ENCODE measurements around the gene KRTAP1-1. TPM values are rescaled to one million over a fixed set of nuclear protein-coding genes. Genes with fewer than 3 reads are reported as not detected.
"Not testable (repeated sequence)": the region's sequence is repeated elsewhere in the genome, so short reads cannot be mapped to it uniquely, and the experiment has no call there.

The KRTAP1-1 gene
- total RNA-seq, 1 experiment from 2014 or later: not detected

- not testable (repeated sequence) for H3K9me3 ChIP-seq (replicated peaks); H3K4me3 ChIP-seq; H3K36me3 ChIP-seq; H3K27me3 ChIP-seq (replicated peaks); DNase-seq (ENCODE audit: low read depth in 1 of 2, low spot score in 2 of 2)
- peak within 1 kb of the TSS; percentile 90 for H3K27ac ChIP-seq
- peaks cover 16% of the 10 kb centered on the region for H3K4me1 ChIP-seq (replicated peaks)
Measured at GRCh38 chr17:41046735-41047465, 5.7 kb upstream of the KRTAP1-1 start, which contains the start of gene KRTAP2-1. TSS of gene KRTAP2-1 (minus strand) at chr17:41047316. CDS start at chr17:41047267, 49 bp downstream.

GRCh38 chr17:41042953-41043352 lies 1.7 kb upstream of the KRTAP1-1 start:
- H3K27ac ChIP-seq: no peak overlapping the region
- no peak overlapping the region for H3K4me3 ChIP-seq
- H3K4me1 ChIP-seq (replicated peaks): peaks cover 3% of the 10 kb centered on the region
- no peaks in the 10 kb centered on the region for H3K36me3 ChIP-seq
- H3K27me3 ChIP-seq (replicated peaks): no peaks in the 10 kb centered on the region
- no peaks in the 10 kb centered on the region for H3K9me3 ChIP-seq (replicated peaks)
- DNase-seq (ENCODE audit: low read depth in 1 of 2, low spot score in 2 of 2): no peak

DNA sequence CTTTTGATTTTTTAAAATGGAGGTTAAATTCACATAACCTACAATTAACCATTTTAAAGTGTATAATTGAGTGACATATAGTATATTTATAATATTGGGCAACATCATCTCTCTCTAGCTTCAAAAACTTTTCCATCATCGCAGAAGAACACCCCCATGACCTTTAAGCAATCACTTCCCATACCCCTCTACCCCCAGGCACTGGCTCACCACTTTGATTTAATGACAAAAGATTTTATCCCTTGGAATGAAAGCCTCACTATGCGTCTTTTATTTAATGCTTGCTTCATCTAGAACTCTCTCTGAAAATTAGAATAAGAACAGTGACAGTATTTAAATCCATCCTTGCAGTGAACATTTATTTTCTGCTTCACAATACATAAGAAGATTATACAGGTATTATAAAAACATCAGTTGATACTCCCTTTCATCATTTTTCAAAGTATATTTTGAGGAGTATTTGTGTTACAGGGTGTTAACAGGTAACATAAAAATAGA lies 3.3 kb downstream of the KRTAP1-1 start:
- Histone ChIP-seq H3K4me3 (no peak overlapping the region), H3K4me1 (replicated peaks) (no peaks in the 10 kb centered on the region), H3K36me3 (no peaks in the 10 kb centered on the region), H3K27ac (no peak overlapping the region), H3K9me3 (replicated peaks) (no peaks in the 10 kb centered on the region), H3K27me3 (replicated peaks) (no peaks in the 10 kb centered on the region)
- no peak for DNase-seq (ENCODE audit: low read depth in 1 of 2, low spot score in 2 of 2)

GRCh38 chr17:41034346-41034935 lies 6.8 kb downstream of the KRTAP1-1 start, which contains the start of gene KRTAP1-3:
TSS of gene KRTAP1-3 (minus strand) at chr17:41034874. CDS start at chr17:41034821, 53 bp downstream.
- DNase-seq (ENCODE audit: low read depth in 1 of 2, low spot score in 2 of 2); H3K27me3 ChIP-seq (replicated peaks); H3K4me3 ChIP-seq; H3K27ac ChIP-seq; H3K36me3 ChIP-seq; H3K9me3 ChIP-seq (replicated peaks); H3K4me1 ChIP-seq (replicated peaks): not testable (repeated sequence)

DNA sequence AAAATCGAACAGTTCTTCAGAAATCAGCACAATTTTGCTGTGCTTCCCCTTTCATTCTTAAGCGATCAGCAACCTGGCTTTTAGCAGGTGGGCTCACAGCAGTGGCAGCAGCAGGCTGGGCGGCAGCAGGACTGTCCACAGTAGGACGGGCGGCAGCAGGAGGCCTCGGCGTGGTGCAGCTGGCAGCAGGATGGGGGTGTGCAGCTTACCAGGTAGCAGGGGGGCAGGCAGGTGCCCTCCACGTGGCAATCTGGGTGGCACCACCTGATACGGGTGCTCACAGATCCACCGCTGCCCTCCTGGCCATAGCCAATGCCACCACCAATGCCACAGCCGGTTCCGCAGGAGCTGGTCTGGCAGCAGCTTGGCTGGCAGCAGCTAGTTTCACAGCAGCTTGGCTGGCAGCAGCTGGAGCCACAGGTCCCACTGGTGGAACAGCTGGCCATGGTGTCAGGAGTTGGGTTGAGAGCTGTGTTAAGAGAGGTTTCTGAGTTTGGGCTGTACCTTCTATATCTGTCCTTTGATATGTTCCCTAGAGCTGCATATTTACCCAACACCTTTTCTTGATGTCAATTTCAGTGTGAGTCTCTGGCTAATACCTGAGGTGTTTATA lies 11.5 kb downstream of the KRTAP1-1 start, which contains the start of gene KRTAP1-4:
Gene KRTAP1-4 (minus strand): TSS at position 563 of the 613 bp plus-strand sequence. CDS start 117 bp downstream, at position 446.
- Histone ChIP-seq H3K36me3 (no peaks in the 10 kb centered on the region), H3K4me3 (no peak within 1 kb of the TSS), H3K27me3 (replicated peaks) (no peaks in the 10 kb centered on the region)

GRCh38 chr17:41026715-41027471 lies 14.4 kb downstream of the KRTAP1-1 start, which contains the start of gene KRTAP1-5:
TSS of gene KRTAP1-5 (minus strand) at chr17:41027208. CDS start at chr17:41027155, 53 bp downstream.
- no peaks in the 10 kb centered on the region for H3K9me3 ChIP-seq (replicated peaks)
- no peaks in the 10 kb centered on the region for H3K36me3 ChIP-seq
- H3K4me1 ChIP-seq (replicated peaks): peaks cover 14% of the 10 kb centered on the region
- H3K27ac ChIP-seq: peak within 1 kb of the TSS; percentile 10
- H3K4me3 ChIP-seq: no peak within 1 kb of the TSS
- peak in 1 of 2 experiments; percentile 58 for DNase-seq (ENCODE audit: low read depth in 1 of 2, low spot score in 2 of 2)
- no peaks in the 10 kb centered on the region for H3K27me3 ChIP-seq (replicated peaks)

More for the DNA sequence above, 11.5 kb downstream of the KRTAP1-1 start, which contains the start of gene KRTAP1-4:
- DNase-seq (ENCODE audit: low read depth in 1 of 2, low spot score in 2 of 2): no peak
- peaks cover 14% of the 10 kb centered on the region for H3K4me1 ChIP-seq (replicated peaks)
- H3K9me3 ChIP-seq (replicated peaks): no peaks in the 10 kb centered on the region
- no peak within 1 kb of the TSS for H3K27ac ChIP-seq

- no peak overlapping the region for H3K27ac ChIP-seq
- H3K4me3 ChIP-seq: no peak overlapping the region
- H3K27me3 ChIP-seq (replicated peaks): no peaks in the 10 kb centered on the region
- H3K36me3 ChIP-seq: no peaks in the 10 kb centered on the region
- peaks cover 14% of the 10 kb centered on the region for H3K4me1 ChIP-seq (replicated peaks)
- H3K9me3 ChIP-seq (replicated peaks): no peaks in the 10 kb centered on the region
- no peak for DNase-seq (ENCODE audit: low read depth in 1 of 2, low spot score in 2 of 2)
Measured at GRCh38 chr17:41024697-41025096, 16.6 kb downstream of the KRTAP1-1 start.

DNA sequence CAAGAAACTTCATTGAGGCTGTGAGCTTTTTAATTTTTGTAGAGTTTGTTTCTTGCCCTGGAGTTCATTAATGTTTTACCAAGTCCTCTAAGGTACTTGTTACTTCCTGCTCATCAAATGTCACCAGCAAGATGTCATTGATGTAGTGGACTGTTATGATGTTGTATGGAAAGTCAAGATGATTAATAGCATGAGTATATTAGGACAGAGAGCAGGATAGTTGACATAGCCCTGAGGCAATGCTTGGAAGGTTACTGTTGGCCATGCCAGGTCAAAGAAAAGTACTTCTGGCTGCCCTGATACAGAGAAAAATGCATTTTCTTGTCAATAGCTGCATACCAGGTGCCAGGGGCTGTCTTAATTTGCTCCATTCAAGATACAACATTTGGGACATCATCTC lies 20.9 kb downstream of the KRTAP1-1 start:
- H3K4me1 ChIP-seq (replicated peaks): no peaks in the 10 kb centered on the region
- H3K9me3 ChIP-seq (replicated peaks): no peaks in the 10 kb centered on the region
- no peak for DNase-seq (ENCODE audit: low read depth in 1 of 2, low spot score in 2 of 2)
- no peak overlapping the region for H3K4me3 ChIP-seq
- H3K27me3 ChIP-seq (replicated peaks): no peaks in the 10 kb centered on the region
- H3K27ac ChIP-seq: no peak overlapping the region
- no peaks in the 10 kb centered on the region for H3K36me3 ChIP-seq

GRCh38 chr17:41019415-41019814 lies 21.8 kb downstream of the KRTAP1-1 start:
- Histone ChIP-seq H3K36me3 (no peaks in the 10 kb centered on the region), H3K4me1 (replicated peaks) (no peaks in the 10 kb centered on the region), H3K9me3 (replicated peaks) (no peaks in the 10 kb centered on the region), H3K27ac (no peak overlapping the region), H3K27me3 (replicated peaks) (no peaks in the 10 kb centered on the region), H3K4me3 (no peak overlapping the region)
- DNase-seq (ENCODE audit: low read depth in 1 of 2, low spot score in 2 of 2): no peak

GRCh38 chr17:41018541-41018940 lies 22.7 kb downstream of the KRTAP1-1 start:
- no peak for DNase-seq (ENCODE audit: low read depth in 1 of 2, low spot score in 2 of 2)
- no peaks in the 10 kb centered on the region for H3K27me3 ChIP-seq (replicated peaks)
- no peaks in the 10 kb centered on the region for H3K4me1 ChIP-seq (replicated peaks)
- no peaks in the 10 kb centered on the region for H3K9me3 ChIP-seq (replicated peaks)
- H3K36me3 ChIP-seq: no peaks in the 10 kb centered on the region
- no peak overlapping the region for H3K27ac ChIP-seq
- H3K4me3 ChIP-seq: no peak overlapping the region

DNA sequence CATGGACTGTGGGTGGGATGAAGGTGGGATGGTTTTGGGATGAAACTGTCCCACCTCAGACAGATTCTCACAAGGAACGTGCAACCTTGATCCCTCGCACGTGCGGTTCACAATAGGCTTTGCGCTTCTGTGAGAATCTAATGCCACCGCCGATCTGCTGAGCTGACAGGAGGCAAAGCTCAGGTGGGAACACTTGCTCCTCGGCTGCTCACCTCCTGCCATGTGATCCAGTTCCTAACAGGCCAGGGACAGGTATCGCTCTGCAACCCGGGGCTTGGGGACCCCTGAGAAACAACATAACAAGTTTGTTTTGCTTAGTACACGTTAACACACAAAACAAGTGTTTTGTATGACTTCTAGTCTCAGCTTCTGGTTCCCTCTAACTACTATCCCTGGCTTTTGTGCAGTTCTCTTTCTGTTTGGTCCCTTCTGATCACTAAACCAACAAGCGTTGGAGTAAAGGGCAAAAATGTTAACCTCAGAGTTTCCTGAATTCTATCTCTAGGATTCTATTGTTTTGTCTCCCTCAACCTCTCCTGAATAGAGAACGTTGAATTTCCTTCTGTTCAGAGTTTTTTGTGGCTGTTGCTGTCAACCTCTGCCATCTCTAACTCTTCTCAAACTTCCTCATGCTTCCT lies 24.6 kb downstream of the KRTAP1-1 start:
- Histone ChIP-seq H3K4me3 (no peak overlapping the region), H3K4me1 (replicated peaks) (no peaks in the 10 kb centered on the region), H3K27me3 (replicated peaks) (no peaks in the 10 kb centered on the region)

DNA sequence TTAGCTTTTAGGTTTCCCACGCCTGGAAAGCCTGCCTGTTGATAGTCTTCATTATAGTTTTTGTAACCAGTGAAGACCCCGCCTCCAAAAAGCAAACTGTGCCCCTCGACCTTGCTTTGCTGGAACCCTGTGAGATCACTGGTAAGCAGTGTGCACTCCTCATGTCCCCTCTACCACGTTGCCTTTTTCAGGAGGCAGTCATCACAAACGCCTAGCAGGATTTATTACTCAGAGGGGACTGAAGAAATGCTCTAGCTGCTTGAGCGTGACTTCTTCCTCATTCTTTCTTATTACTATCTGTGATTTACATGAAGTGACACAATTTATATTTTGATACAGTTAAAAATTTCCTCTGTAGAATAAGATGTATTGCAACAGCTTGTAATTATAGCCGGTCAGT lies 25.8 kb downstream of the KRTAP1-1 start:
- Histone ChIP-seq H3K4me3 (no peak overlapping the region), H3K27me3 (replicated peaks) (no peaks in the 10 kb centered on the region), H3K27ac (no peak overlapping the region), H3K4me1 (replicated peaks) (no peaks in the 10 kb centered on the region), H3K9me3 (replicated peaks) (no peaks in the 10 kb centered on the region), H3K36me3 (no peaks in the 10 kb centered on the region)
- DNase-seq (ENCODE audit: low read depth in 1 of 2, low spot score in 2 of 2): no peak

More for the DNA sequence above, 24.6 kb downstream of the KRTAP1-1 start:
- Histone ChIP-seq H3K27ac (no peak overlapping the region), H3K36me3 (no peaks in the 10 kb centered on the region), H3K9me3 (replicated peaks) (no peaks in the 10 kb centered on the region)
- DNase-seq (ENCODE audit: low read depth in 1 of 2, low spot score in 2 of 2): no peak

DNA sequence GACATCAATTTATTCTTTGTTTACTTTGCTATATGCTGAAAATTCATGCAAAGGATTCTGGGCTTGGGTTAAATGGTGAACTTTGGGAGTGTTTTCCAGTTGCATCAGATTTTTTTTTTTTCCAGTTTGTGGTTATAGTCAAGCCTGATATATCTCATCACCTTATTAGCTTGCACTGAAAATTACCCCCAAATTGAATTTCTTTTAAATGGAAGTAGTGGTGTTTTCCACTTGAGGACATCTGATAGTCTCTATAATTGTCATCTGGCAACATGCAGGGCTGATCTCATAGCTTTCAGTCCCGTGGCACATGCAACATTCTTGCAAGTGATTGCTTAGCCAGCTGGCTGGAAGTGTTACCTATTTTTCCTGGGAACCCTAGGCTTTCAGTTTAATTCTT lies 27.6 kb downstream of the KRTAP1-1 start:
- Histone ChIP-seq H3K27me3 (replicated peaks) (no peaks in the 10 kb centered on the region), H3K36me3 (no peaks in the 10 kb centered on the region), H3K4me3 (no peak overlapping the region), H3K4me1 (replicated peaks) (no peaks in the 10 kb centered on the region), H3K9me3 (replicated peaks) (no peaks in the 10 kb centered on the region), H3K27ac (no peak overlapping the region)
- no peak for DNase-seq (ENCODE audit: low read depth in 1 of 2, low spot score in 2 of 2)
